GM12892 (cell line): ENCODE data around the gene ADRM1.

Source experiments
- DNase-seq: peaks from one replicate; pipeline ENCODE4 v3.0.0; 2011; ENCODE audit not compliant: insufficient read length
- FAIRE-seq: peaks from 2 replicates; lab custom pipeline; 2011; peaks lifted over from hg19 to GRCh38; lab: Jason Lieb, UNC
- POLR2A ChIP-seq: IDR thresholded peaks from 2 replicates; pipeline ENCODE4 v1.6.1; 2011; ENCODE audit warnings: low read depth, low read length, control low read depth
- POLR2AphosphoS5 ChIP-seq: IDR thresholded peaks from 2 replicates; pipeline ENCODE4 v1.6.1; 2011; ENCODE audit warnings: low read depth, low read length, control low read depth
- TAF1 ChIP-seq: IDR thresholded peaks from 2 replicates; pipeline ENCODE4 v1.6.1; 2011; ENCODE audit warnings: low read depth, mild to moderate bottlenecking, control low read depth, low read length, borderline replicate concordance

Gene ADRM1

DNA sequence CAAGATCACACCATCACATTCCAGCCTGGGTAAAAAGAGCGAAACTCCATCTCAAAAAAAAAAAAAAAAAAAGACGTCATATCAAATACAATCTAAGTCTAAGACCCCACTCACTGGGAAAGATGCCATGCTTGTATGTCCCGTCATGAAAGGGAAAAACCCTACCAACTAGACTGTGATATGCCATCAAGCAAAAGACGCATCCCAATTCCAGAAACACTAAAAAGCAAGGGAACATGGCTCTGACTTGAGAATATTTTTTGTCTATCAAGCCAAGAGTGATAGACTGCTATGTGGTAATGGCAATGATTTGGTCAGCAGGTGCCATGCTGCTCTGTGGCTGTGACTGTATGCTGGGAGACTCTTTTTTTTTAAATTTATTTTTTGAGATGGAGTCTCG is 41.3 kb downstream of the ADRM1 start:
- no peak for TF ChIP-seq POLR2AphosphoS5
- TF ChIP-seq TAF1: no peak
- no peak for TF ChIP-seq POLR2A
- no peak for DNase-seq
- no peak for FAIRE-seq

DNA sequence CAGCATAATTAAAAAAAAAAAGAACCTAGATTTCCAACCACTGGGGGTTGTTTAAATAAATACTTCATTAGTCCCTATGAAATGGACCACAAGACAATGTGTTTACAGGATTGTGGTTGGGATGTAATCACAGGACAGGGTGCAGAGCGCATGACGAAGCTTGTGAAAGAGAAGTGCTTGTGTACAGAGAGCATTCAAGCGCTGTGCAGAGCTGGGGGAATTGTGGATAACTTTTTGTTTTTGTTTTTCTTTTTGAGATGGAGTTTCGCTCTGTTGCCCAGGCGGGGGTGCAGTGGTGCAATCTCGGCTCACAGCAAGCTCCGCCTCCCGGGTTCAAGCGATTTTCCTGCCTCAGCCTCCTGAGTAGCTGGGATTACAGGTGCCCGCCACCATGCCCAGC is 42.0 kb downstream of the ADRM1 start:
- DNase-seq (no peak), FAIRE-seq (no peak)
- TF ChIP-seq POLR2AphosphoS5 (no peak), POLR2A (no peak), TAF1 (no peak)

DNA sequence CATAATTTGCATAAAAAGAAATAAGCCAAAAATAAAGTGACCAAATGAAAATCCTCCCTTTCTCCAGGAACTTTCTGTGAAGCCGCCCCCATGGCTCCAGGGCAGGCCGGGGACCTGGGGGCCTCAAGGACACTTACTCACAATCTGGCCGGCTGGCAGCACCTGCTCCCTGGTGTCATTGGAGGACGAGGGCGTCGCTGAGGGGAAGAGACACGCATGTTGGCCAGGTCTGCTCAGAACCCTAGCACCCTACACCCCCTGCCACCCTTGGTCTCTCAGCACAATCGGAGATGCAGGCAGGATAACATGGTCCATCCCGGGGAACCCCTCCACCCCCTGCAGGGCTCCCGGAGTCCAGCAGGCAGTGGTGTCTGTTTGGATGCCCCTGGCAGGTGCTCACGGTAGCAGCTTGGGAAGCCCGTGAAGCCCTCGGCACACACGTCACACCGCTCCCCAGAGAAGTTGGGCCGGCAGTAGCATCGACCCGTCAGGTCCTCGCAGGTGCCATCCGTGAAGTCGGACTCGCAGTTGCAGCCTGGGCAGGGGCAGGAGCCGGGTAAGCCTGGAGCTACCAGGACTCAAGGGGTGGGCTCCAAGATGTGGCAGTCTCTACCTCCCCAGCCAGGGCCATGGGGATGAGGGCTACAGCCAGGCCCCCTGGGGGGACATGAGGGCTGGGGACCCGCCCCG is 43.0 kb downstream of the ADRM1 start:
- no peak for TF ChIP-seq POLR2A
- no peak for TF ChIP-seq POLR2AphosphoS5
- no peak for TF ChIP-seq TAF1
- DNase-seq: no peak
- FAIRE-seq: no peak

DNA sequence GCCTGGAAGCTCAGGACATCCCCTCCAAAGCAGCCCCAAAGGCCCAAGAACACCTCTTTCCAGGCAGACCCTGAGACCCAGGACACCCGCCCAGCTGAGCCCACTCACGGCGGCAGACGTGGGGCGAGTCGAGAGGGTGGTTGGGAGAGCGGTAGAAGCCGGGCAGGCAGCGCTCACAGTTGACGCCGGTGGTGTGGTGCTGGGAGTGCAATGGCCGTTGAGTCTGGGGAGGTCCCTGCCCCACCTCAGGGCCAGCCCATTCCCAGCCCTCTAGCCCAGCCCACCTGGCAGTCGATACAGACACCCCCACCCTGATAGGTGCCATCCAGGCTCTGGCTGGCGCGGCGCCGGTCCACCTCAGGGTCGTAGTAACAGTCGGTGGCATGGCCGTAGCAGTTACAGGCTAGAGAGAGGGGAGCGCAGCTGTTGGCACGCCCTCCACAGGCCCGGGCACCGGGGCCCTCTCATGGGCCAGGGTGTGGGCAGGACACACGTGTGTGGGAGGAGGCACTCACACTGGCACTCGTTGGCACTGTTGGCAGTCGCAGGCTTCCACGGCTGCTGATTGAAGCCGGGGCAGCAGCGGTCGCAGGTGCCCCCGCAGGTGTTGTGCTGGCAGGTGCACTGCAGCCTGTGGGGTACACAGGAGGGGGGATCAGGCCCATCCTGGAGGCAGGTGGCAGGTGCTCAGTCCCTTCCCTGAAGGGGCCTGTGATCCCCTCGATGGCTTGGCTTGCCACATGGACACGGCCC is 43.8 kb downstream of the ADRM1 start:
- FAIRE-seq: no peak
- TF ChIP-seq POLR2A: no peak
- TF ChIP-seq TAF1: no peak
- TF ChIP-seq POLR2AphosphoS5: no peak

DNA sequence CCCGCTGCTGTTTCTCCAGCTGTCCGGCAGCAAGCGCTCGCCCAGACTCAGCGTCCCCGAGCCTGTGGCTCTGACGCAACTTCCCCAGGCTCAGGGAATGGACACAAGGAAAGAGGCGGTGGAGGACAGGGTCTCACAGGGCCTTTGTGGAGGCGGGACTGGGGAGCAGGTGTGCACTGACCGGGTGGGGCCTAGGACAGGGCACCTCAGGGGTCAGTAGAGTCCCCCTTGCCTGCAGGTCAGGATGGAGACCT is 44.3 kb downstream of the ADRM1 start:
- DNase-seq (no peak), FAIRE-seq (no peak)
- TF ChIP-seq POLR2AphosphoS5 (no peak), TAF1 (no peak), POLR2A (no peak)

More for the DNA sequence above, 43.8 kb downstream of the ADRM1 start:
- DNase-seq: no peak

DNA sequence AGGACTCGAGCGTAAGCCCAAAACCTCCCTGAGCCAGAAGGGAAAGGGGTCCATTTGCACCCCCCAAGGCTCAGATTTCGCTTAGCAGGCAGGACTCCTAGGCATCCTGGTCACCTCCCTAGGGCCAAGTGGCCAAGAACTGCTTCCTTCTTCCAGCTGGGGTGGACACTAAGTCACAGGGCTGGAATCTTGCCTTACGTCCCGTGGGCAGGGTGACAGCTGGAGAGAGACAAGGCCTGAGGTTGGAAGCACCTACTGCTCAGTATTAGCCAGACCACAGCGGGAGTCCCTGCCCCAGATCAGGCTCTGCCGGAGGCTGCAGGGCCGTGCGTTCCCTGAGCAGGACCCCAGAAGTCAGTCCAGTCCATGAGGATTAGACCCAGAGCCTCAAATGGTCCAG is 44.6 kb downstream of the ADRM1 start:
- TF ChIP-seq TAF1 (no peak), POLR2A (no peak), POLR2AphosphoS5 (no peak)
- no peak for FAIRE-seq
- no peak for DNase-seq

- no peak for TF ChIP-seq POLR2A
- no peak for TF ChIP-seq POLR2AphosphoS5
- TF ChIP-seq TAF1: no peak
- no peak for DNase-seq
- FAIRE-seq: no peak
Observed at GRCh38 chr20:62348604-62349003, 45.8 kb downstream of the ADRM1 start.

DNA sequence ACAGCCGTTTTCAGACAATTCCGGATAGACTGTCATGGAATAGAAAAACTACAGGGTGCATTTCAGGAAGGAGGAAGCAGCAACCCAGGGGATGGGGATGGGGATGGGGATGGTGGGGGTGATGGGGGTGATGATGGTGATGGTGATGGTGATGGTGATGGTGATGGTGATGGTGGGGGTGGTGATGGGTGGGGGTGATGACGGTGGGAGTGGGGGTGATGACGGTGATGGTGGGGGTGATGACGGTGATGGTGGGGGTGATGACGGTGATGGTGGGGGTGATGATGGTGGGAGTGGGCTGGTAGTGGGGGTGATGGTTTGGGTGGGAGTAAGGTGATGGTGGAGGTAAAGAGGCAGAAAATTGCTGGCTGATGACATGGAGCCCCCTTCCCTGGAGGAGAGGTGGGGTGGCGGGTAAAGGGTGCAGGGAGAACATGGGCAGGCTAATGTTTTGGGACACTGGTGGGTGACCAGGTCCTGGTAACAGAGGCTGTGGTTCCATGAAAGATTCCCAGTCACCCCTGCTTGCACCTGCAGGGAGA is 46.8 kb downstream of the ADRM1 start:
- no peak for FAIRE-seq
- no peak for TF ChIP-seq POLR2AphosphoS5
- no peak for TF ChIP-seq POLR2A
- no peak for TF ChIP-seq TAF1
- no peak for DNase-seq

DNA sequence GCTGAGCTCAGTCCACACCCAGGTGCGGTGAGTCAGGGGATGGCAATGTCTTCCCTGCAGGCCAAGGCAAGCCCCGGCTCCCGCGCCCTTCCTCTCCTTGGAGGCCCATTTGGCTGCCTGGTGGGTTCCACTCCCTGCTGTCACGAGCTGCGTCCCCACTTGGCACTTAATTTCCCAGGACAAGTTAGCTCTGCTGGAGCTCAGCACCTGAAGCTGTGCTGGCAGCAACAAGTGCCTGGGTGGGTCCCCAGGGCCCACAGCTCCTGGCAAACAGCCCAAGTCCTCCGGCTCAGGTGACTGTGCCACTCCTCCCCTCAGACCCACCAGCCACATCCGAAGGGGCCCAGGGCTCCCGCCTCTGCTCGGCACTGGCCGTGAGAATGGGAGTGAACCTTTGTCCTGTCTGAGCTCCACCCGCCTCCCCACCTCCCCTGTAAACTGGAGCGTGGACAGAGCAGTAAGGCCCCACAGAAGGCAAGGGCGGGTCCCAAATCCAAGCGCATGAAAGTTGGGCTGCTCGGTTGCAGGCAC is 47.4 kb downstream of the ADRM1 start:
- no peak for DNase-seq
- FAIRE-seq: no peak

DNA sequence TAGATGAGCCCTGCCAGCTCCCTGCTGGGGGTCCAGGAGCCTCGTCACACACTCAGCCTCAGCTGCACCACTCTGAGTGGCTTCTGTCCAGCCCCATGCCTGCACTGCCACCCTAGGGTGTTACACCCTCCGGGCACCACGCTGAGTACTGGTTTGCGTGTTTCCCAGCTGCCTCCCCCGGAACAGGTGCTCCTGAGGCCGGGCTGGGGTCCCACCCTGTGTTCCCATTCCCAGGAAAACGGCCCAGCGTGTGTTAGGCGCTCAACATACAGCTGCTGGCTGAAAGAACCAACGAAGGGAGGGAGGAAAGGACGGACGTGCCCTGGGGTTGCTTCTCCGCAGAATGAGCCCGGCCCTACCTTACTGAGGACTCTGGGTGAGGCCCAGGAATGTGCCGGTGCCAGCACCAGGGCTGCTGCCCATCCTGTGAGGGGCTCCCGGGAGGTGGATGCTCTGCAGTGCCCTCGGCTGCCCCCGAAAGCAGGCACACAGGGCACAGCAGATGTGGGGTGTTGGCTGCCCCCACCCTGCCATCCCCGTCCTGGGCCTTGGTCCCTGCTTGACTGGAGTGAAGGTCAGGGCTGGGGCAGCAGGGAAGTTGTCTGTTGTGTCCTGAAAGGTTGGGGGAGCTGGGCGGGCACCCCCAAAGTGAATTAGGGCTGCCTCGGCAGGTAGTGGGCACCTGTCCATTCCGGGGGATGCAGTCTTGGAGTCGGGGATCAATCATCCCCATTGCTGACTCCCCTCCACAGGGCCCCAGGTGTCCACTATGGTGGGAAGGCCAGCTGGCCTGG is 48.0 kb downstream of the ADRM1 start:
- TF ChIP-seq POLR2A: no peak
- TF ChIP-seq POLR2AphosphoS5: no peak
- TF ChIP-seq TAF1: no peak
- no peak for DNase-seq
- FAIRE-seq: no peak

More for the DNA sequence above, 47.4 kb downstream of the ADRM1 start:
- TF ChIP-seq POLR2A (no peak), TAF1 (no peak), POLR2AphosphoS5 (no peak)
